Effector CD4-positive, alpha-beta T cell (primary cell): ENCODE results near the gene STUM.
"Not testable (repeated sequence)": the region's sequence is repeated elsewhere in the genome, so short reads cannot be mapped to it uniquely, and the experiment has no call there.

Source experiments
- DNase-seq: peaks from one replicate; pipeline ENCODE4 v3.0.0-alpha.2; 2020

STUM gene

DNA sequence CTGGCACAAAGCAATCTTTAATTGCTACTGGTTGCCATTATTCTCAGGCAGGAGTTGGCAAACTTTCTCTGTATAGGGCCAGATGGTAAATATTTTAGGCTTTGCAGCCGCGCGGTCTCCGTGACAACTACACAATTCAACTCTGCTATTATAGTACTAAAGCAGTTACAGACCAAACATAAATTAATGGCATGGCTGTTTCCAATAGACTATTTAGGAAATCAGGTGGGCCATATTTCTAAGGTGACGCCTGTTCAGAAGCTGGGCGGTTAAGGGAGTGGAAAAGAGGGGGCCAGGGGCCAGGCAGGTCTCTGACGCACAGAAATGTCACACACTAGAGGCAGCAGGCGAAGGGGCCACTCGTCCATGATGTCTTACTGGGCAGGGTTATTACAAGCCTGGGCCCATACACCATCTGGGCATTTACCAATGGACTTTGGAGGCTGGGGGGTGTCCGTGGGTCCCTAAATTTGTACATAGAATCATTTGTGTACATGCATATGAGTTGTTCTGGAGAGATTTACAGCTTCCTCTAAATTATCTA is 80.1 kb downstream of the STUM start:
- no peak for DNase-seq

DNA sequence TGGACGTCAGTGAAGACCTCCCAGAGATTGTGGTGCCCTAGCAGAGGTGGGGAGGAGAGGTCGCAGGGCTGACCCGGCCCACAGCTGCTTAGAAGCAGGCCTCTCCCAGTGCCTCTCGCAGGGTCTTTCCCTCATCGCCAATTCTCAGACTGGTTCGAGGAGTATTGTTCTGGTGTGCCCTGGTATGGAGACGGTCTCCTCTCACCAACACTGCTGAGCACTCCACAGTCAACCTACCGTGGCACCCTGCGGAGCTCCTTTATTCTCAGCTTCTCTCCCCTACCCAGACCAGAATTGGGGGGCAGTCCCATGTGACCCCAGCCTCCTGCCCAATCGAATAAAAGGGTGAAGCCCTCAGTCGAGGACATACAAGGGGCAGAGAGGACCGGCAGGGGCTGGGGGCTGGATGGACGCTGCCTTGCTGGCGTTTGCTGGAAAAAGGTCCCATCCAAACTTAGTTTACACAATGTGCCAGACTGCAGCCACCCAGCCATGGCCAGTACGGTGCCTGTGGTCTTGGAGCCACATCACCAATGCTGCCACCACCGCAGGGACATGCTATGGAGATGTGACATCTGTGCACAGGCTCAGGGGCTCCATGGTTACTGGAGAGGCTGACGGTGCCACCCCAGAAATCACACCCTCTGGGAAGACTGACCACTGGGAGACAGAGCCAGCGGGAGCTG is 80.8 kb downstream of the STUM start:
- DNase-seq: no peak

DNA sequence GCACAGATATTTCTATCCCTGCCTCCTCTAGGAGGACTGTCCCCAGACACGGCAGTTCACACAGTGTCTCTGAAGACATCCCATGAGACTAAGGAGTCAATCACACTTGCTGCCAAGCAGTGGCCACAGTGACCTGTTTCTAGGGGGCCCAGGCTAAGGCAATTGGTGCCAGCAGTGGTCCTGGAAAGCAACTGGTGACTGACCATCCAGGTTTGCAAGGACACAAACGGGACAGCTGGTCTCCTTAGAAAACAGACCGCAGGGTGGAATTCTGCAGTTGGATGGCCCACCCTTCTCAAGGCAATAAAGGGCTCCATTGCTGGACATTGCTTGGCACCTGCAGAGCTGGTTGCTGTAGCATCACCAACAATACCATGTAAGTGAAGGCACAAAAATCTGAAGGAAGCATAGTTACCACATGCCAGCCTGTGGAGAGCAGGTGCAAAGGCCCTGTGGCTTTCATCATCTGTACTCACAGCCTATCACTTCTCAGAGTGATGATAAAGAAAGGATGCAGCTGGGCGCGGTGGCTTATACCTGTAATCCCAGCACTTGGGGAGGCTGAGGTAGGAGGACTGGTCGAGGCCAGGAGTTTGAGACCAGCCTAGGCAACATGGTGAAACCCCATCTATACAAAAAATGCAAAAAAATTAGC is 81.5 kb downstream of the STUM start:
- DNase-seq: no peak

- DNase-seq: no peak
These were observed 82.0 kb downstream of the STUM start for GRCh38 chr1:226630592-226630991.

DNA sequence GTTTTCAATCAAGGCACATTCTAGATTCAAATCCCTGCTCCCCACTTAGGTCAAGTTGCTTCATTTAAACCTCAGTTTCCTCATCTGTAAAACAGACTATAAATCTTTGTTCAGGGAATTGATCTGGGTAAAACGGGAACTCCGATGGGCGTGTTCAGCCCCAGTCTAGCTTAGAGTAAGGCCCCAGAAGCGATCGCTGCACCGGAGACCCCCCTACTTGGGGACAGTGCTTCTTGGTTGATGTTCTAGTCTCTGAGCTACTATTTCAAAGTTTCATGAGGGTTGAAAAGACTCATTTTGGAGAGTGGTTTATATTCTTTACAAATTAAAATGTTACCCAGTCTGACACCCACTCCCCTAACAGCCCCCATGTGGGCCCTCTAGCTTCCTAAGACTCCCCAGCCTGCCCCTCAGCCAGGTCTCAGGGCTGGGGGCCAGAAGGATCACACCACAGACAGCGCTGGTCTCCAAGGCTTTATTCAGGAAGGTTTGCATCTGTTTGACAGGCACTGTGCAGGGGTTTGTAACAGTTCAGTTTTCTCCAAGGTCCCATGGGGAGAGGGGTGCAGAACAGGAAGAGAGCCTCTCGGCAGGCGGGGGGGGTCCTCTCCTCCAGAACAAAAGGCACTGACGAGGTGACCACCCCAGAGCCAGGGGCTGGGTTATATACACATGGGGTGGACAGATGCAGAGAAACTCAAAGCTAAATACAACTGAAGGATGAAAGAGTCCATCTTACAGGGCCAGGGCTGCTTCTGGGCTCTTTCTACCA is 82.9 kb downstream of the STUM start:
- no peak for DNase-seq

GRCh38 chr1:226632169-226632879 is 83.8 kb downstream of the STUM start:
- no peak for DNase-seq

- DNase-seq: peak; percentile 2
These were observed 84.4 kb downstream of the STUM start for GRCh38 chr1:226632922-226633351.

- peak; percentile 2 for DNase-seq
These were observed 85.1 kb downstream of the STUM start for GRCh38 chr1:226633541-226634165.

DNA sequence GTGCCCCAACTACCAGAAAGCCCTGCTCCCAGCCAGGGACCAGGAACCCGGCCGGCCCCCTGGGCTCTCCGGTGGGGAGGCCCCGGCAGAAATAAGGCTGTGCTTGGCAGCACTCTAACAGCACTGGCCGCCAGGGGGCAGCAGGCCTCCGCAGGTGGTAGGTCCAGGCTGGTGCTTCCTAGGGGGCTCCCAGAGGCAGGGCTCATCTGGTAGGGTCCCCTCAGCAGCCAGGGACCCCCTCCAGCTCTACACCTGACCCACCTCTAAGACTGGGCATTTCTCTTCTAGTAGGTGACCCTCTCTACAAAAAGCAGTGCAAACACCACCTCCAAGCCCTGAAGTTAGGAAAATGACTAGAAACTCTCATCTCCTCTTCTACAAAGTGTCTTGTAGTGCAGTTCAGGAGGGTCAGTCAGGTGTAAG is 85.6 kb downstream of the STUM start:
- DNase-seq: peak; percentile 81

- DNase-seq: peak; percentile 1
These were observed 86.2 kb downstream of the STUM start for GRCh38 chr1:226634611-226635246.

GRCh38 chr1:226635456-226635941 is 86.9 kb downstream of the STUM start:
- DNase-seq: peak; percentile 30

- DNase-seq: no peak
These were observed 88.2 kb downstream of the STUM start for GRCh38 chr1:226636847-226637096.

- peak; percentile 2 for DNase-seq
These were observed 88.8 kb downstream of the STUM start for GRCh38 chr1:226637147-226637935.

GRCh38 chr1:226638001-226638601 is 89.5 kb downstream of the STUM start:
- peak; percentile 1 for DNase-seq

DNA sequence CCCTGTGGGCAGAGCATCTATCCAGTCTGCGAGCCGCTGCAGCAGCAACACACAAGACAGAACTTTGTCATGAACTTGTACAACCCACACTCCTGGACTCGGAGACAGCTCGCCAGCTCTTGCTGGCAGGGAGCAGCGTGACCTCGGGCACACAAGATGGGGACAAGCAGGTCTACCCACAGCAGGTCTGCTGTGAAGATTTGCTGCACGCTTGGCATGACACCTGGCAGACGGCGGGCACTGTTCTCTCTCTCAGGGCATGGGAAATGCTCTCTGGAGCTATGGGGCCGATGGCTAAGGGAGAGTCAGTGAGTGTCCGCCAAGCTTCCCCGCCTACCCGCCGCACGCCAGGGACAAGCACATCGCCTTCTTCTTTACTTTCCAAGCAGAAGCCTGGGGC is 90.0 kb downstream of the STUM start:
- DNase-seq: peak; percentile 1

- DNase-seq: not testable (repeated sequence)
These were observed 90.6 kb downstream of the STUM start for GRCh38 chr1:226639206-226639605.

DNA sequence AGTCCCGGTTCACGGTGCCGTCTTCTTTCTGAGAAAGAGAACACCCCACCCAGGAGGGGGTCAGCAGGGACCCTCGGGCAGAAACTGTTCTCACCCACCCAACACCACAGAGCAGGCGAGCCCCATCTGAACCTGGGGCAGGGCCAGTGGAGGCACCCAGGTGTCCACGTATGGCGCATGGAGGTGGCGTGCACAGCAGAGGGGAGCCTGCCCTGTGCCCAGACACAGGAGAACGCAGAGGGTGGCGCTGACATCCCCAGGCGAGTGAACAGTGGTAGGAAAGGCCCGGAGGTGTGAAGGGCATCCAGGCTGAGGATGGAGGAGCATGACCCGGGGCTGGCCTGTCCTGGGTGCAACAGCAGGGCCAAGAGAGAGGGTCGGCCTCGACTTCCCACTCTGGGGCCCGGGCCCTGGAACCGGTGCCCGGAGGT is 91.1 kb downstream of the STUM start:
- no peak for DNase-seq

DNA sequence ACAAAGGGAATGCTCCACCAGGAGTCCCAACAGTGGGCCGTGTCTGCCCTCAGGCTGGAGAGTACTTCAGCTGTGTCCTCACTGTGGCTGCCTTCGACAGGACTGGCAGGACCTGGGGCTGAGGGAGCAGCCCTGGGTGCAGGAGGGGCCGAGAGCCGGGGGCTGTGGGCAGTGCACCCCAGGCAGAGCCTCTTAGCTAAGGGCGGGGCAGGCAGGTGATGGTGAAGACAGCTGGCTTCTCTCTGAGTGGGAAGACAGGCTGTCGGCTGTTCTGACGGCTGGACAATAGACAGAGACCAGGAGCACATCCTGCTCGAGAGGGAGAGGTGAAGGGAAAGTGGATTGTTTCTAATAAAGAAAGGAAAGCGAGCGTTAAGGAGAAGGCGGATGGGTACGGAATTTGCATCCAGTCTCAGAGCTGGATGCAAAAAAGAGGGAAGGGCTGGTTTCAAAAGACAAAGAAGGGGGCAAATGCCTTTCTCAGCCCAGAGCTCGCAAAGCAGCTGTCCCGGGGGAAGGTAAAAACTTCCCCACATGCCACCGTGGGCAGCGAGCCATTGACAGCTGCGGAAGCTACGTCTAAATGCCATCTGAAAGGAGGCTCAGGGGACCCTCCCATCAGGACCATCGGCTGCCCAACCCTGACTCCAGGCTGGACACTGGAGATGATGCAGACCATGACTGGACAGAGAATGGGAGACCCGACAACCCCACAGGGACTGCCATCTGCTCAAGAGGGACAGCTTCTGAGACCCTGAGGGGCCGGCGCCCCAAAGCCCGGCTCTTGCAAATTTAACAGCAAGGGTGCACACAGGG is 92.0 kb downstream of the STUM start:
- no peak for DNase-seq

DNA sequence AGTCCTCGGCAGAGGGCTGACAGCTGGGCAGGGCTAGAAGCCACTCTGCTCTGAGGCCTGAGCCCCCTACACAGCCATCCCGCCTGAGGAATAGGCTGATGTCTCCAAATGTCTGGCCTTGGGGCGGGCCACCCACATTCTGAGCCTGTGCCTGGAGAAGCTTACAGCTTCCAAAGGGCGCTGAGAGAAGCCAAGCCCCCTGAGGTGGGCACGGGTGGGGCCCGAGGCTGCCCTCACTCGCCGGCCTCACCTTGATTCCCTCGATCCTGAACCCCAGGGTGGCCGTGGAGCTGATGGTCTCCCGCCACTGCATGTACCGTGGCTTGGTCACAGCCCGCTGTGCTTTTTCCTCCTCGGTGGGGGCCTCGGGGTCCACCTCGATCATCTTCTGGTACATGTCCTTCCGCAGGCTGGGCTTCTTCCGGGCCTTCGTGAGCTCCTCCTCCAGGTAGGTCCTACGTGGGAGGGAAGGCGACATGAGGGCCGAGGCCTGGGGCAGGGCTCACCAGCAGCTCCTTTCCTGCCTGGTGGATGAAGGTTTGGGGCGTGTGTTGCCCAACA is 93.2 kb downstream of the STUM start:
- no peak for DNase-seq
